ENCODE results near the gene PLCD3. TPM values are rescaled to one million over a fixed set of nuclear protein-coding genes. Genes with fewer than 3 reads are reported as not detected.
"Not testable (repeated sequence)": the region's sequence is repeated elsewhere in the genome, so short reads cannot be mapped to it uniquely, and the experiment has no call there.

PLCD3 gene
- total RNA-seq, 3 donors from 2014 or later = 3.5 to 5.5 (median 3.5) TPM

- Mint-ChIP-seq H3K4me1 (ENCODE audit: low read depth) (peaks cover 15% of the 10 kb centered on the region), H3K36me3 (ENCODE audit: insufficient read depth) (no peaks in the 10 kb centered on the region), H3K4me3 (peak overlapping the region; percentile 54), H3K9me3 (no peaks in the 10 kb centered on the region), H3K27me3 (ENCODE audit: low read depth) (no peaks in the 10 kb centered on the region)
- peak; percentile 44 for DNase-seq
- no peak for ATAC-seq
These were observed 547 bp downstream of the PLCD3 start for GRCh38 chr17:45131616-45132319.

DNA sequence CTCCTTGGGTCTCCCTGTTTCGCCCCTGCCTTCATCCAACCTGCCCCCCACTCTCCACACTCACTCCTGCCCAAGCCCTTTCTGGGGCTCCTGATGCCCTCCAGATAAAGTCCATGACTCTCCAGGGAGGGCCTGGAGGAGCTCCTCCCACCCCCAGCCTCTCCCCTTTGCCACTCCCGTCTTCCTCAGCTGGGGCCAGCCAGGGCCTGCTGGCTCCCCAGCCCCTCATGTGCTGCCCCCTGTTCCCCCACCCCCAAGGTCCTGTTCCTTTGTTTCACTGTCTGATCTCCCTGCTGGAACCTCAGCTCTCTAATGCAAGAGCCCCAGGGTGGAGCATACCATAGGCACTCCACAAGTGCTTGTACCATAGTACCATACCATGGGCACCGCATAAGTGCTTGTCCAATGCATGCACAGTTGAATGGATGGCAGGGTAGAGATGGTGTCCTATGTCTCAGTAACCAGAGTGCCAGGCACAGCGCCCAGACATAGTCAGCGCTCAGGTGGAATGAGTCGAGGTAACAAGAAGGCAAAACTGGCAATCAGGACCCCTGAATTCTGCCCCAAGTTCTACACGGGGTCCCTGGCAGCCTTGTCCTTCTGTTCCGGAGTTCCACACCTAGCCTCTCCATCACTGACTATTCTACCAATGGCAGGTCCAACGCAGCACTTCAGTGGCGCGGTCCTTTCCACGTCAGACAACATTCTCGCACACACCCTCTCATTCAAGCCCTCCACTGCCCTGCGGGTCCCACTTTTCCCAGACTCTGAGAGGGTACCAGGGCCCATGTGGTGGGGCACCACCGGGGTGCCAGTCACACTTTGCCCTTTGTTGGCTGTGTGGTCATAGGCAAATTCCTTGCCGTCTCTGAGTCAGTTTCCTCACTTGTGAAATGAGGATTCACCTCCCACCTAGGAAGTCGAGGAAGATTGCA lies 1.4 kb downstream of the PLCD3 start:
- Mint-ChIP-seq H3K27me3 (ENCODE audit: low read depth) (no peaks in the 10 kb centered on the region), H3K4me3 (peak overlapping the region; percentile 54), H3K4me1 (ENCODE audit: low read depth) (peaks cover 10% of the 10 kb centered on the region), H3K36me3 (ENCODE audit: insufficient read depth) (no peaks in the 10 kb centered on the region), H3K9me3 (no peaks in the 10 kb centered on the region)
- ATAC-seq (no peak), DNase-seq (no peak)

DNA sequence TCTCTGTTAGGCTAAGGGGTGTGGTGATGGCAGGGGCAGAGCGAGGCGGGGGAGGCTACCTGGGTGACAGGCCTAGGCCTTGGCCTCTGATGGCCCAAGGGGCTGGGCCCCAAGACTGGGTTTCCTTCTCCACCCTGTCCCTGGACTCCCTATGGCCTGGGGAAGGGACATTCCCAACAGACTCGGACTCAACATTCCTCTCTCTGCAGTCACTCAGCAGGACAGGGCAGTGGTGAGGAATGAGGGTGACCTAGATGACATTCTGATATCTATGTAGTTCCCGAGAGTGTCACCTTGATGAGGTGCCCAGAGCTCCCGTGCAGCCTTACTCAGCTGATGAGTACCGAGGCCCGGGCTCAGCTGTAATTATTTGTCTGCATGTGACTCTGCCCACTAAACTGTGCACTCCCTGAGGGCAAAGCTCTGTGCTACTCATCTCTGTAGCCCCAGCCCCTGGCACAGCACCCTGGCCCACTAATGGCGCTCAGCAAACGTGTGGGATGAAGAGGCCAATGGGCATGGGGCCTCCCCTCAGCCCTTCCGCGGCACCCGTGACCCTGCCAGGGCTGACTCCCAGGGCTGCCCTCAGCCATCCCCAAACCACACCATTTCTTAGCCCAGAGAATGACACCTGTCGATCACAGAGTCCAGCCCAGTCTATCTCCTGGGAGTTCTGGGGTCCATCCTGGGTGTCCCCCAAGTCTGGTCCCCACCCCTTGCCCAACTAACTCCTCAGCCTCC lies 2.2 kb downstream of the PLCD3 start:
- Mint-ChIP-seq H3K36me3 (ENCODE audit: insufficient read depth) (no peaks in the 10 kb centered on the region), H3K4me1 (ENCODE audit: low read depth) (peaks cover 5% of the 10 kb centered on the region), H3K27me3 (ENCODE audit: low read depth) (no peaks in the 10 kb centered on the region), H3K4me3 (peak overlapping the region; percentile 27), H3K9me3 (no peaks in the 10 kb centered on the region)
- ATAC-seq (no peak), DNase-seq (no peak)

GRCh38 chr17:45129426-45129939 lies 2.8 kb downstream of the PLCD3 start:
- Mint-ChIP-seq H3K9me3 (no peaks in the 10 kb centered on the region), H3K4me1 (ENCODE audit: low read depth) (peaks cover 4% of the 10 kb centered on the region), H3K4me3 (no peak overlapping the region), H3K36me3 (ENCODE audit: insufficient read depth) (no peaks in the 10 kb centered on the region), H3K27me3 (ENCODE audit: low read depth) (no peaks in the 10 kb centered on the region)
- ATAC-seq = no peak
- DNase-seq = no peak

DNA sequence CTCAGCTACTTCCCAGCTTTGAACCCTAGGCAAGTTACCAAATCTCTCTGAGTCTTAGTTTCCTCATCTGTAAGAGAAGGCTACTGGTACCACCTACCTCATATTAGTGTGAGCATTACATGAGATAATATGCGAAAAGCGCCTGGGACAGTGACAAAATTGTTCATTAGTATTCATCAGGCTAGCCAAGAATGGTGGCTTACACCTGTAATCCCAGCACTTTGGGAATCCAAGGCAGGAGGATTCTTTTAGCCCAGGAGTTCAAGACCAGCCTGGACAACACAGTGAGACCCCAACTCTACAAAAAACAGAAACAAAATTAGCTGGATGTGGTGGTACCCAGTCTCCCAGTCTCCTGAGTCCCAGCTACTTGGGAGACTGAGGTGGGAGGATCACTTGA lies 3.3 kb downstream of the PLCD3 start:
- Mint-ChIP-seq H3K4me3 (no peak overlapping the region), H3K4me1 (ENCODE audit: low read depth) (peaks cover 4% of the 10 kb centered on the region), H3K27me3 (ENCODE audit: low read depth) (no peaks in the 10 kb centered on the region), H3K36me3 (ENCODE audit: insufficient read depth) (no peaks in the 10 kb centered on the region), H3K9me3 (no peaks in the 10 kb centered on the region)
- ATAC-seq (no peak), DNase-seq (no peak)

DNA sequence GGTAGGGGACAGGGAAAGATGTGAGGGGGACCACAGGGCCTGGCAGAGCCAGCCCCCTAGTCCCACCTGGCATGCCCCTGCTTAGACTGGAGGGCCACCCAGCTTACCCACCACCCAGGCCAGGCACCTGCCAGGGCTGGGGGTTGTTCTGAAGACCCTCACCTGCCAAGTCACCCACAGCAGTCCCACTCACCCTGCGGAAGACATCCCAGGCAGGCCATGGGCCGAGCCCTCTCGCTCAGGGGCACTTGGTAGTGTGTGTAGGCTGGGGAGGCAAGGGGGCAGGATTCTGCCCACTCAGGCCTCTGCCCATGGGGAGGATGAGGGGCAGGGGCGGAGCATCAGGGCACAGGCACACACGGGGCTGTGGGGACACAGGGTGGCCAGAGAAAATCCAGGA lies 4.0 kb downstream of the PLCD3 start:
- ATAC-seq (no peak), DNase-seq (no peak)
- H3K27me3 Mint-ChIP-seq (ENCODE audit: low read depth) = no peaks in the 10 kb centered on the region
- no peaks in the 10 kb centered on the region for H3K36me3 Mint-ChIP-seq (ENCODE audit: insufficient read depth)
- H3K9me3 Mint-ChIP-seq = no peaks in the 10 kb centered on the region
- H3K4me3 Mint-ChIP-seq = no peak overlapping the region
- H3K4me1 Mint-ChIP-seq (ENCODE audit: low read depth) = peaks cover 2% of the 10 kb centered on the region

DNA sequence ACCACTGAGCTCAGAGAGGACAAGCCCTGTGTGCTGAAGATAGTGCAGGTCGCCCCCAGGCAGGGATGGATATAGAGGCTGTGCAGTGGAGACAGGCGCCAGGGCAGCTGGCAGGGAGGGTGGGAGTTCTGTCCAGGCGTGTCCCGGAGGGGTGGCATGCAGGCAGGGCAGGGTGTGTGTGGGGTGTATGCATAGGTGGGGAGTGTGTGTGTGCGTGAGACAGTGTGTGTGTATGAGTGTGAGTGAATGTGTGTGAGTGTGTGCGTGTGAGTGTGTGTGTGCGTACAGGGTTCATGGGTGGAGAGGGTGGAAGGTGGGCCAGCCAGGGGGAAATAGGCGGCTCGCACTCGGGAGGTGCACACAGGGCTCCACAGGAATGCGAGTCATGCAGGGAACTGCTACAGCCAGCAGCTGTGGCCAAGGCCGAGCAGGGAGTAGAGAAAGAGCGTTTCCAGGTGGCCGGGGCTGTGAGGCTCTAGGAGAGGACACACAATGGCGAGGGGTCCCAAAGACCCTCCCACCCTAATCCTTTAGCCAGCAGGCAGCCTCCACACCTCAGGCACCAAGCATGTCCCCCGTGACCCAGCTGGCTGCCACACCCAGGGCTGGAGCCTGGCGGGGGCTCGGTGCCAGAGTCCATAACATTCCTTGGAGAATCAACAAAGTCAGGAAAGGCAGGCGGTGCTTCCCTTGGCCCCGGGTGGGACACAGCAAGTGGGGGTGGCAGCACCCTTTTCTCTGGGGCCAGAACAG lies 4.6 kb downstream of the PLCD3 start:
- Mint-ChIP-seq H3K4me1 (ENCODE audit: low read depth) (no peaks in the 10 kb centered on the region), H3K27me3 (ENCODE audit: low read depth) (no peaks in the 10 kb centered on the region), H3K9me3 (no peaks in the 10 kb centered on the region), H3K4me3 (no peak overlapping the region), H3K36me3 (ENCODE audit: insufficient read depth) (no peaks in the 10 kb centered on the region)
- ATAC-seq = no peak
- no peak for DNase-seq

GRCh38 chr17:45127207-45127547 lies 5.1 kb downstream of the PLCD3 start:
- no peaks in the 10 kb centered on the region for H3K36me3 Mint-ChIP-seq (ENCODE audit: insufficient read depth)
- H3K9me3 Mint-ChIP-seq = no peaks in the 10 kb centered on the region
- DNase-seq = no peak
- ATAC-seq = no peak
- H3K4me3 Mint-ChIP-seq = no peak overlapping the region
- no peaks in the 10 kb centered on the region for H3K27me3 Mint-ChIP-seq (ENCODE audit: low read depth)
- H3K4me1 Mint-ChIP-seq (ENCODE audit: low read depth) = no peaks in the 10 kb centered on the region

DNA sequence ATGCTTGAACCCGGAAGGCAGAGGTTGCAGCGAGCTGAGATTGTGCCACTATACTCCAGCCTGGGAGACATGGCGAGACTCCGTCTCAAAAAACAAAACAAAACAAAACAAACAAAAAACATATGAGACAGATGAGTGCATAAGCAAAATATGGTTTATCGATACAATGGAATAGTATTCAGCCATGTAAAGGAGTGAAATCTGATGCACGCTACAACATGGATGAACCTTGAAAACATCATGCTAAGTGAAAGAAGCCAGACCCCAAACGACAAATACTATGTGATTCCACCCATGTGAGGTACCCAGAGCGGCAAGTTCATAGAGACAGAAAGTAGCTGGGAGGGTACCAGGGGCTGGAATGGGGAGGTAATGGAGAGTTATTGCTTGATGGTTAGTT lies 6.8 kb downstream of the PLCD3 start:
- no peaks in the 10 kb centered on the region for H3K27me3 Mint-ChIP-seq (ENCODE audit: low read depth)
- ATAC-seq (no peak), DNase-seq (no peak)
- H3K36me3 Mint-ChIP-seq (ENCODE audit: insufficient read depth) = no peaks in the 10 kb centered on the region
- H3K9me3 Mint-ChIP-seq = no peaks in the 10 kb centered on the region
- H3K4me3 Mint-ChIP-seq = no peak overlapping the region
- no peaks in the 10 kb centered on the region for H3K4me1 Mint-ChIP-seq (ENCODE audit: low read depth)

DNA sequence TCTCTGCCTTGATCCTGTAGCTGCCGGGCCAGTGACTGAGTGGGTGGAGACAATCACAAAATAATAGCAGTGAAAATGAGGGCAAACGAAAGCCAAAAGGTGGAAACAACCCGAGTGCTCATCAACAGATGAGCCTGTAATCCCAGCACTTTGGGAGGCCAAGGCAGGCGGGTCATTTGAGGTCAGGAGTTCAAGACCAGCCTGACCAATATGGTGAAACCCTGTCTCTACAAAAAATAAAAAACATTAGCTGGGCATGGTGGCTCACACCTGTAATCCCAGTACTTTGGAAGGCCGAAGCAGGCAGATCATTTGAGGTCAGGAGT lies 7.6 kb downstream of the PLCD3 start:
- not testable (repeated sequence) for H3K36me3 Mint-ChIP-seq (ENCODE audit: insufficient read depth); ATAC-seq; H3K27me3 Mint-ChIP-seq (ENCODE audit: low read depth); H3K4me3 Mint-ChIP-seq; DNase-seq; H3K9me3 Mint-ChIP-seq; H3K4me1 Mint-ChIP-seq (ENCODE audit: low read depth)

GRCh38 chr17:45123930-45124796 lies 8.2 kb downstream of the PLCD3 start:
- ATAC-seq (peak; percentile 42 to 74), DNase-seq (no peak)
- Mint-ChIP-seq H3K4me1 (ENCODE audit: low read depth) (no peaks in the 10 kb centered on the region), H3K36me3 (ENCODE audit: insufficient read depth) (no peaks in the 10 kb centered on the region), H3K27me3 (ENCODE audit: low read depth) (no peaks in the 10 kb centered on the region), H3K9me3 (no peaks in the 10 kb centered on the region), H3K4me3 (no peak overlapping the region)

DNA sequence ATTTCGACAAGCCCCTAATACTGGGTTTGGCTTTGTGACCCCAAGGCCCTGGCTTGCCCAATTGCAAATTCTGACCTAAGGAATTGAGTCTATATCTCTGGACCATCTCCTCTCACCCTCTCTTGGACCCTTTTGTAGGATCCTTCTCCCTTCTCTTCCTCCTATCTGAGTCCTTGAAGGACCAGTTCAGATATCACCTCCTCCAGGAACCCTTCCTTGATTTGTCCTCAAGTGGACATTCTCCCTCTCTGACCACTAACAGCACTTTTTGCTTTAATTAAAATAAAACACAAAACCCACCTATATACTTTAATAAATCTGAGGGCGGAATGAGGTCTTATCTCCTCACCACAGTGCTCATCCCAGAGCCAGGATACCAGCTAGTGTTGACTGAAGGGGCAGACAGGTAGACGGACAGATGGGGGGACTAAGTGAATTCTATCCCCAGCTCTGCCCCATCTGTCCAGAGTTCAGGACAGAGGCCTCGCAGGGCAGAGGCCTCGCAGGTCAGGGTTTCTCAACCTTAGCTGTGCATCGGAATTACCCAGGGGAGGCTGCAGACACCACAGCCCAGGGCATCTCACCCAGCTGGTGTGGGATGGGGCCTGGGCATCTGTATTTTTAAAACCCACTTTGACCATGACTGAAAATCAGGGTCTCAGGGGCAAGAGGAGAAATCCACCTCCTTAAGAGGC lies 9.1 kb downstream of the PLCD3 start:
- DNase-seq (no peak), ATAC-seq (no peak)
- H3K36me3 Mint-ChIP-seq (ENCODE audit: insufficient read depth) = no peaks in the 10 kb centered on the region
- H3K27me3 Mint-ChIP-seq (ENCODE audit: low read depth) = no peaks in the 10 kb centered on the region
- no peaks in the 10 kb centered on the region for H3K4me1 Mint-ChIP-seq (ENCODE audit: low read depth)
- H3K4me3 Mint-ChIP-seq = no peak overlapping the region
- no peaks in the 10 kb centered on the region for H3K9me3 Mint-ChIP-seq

DNA sequence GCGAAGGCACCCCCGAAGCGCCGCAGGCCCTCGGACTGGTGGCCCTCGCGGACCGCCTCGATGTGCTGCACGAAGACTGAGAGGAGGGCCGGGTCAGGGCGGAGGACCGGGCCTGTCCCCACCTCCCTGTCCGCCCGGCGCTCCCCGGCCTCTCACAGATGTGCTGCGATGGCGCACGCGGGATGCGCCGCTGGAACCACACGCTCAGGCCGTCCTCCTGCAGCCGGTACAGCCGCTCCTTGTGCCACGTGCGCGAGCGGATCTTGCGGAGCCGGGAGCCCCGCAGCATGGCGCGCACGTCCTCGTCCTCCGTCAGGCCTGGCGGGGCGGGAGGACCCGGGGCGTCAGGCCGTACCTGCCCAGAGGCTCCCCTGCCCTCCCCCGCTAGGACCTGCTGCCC lies 11.3 kb downstream of the PLCD3 start:
- DNase-seq = no peak
- peak in 1 of 2 donors; percentile 11 for ATAC-seq
- Mint-ChIP-seq H3K4me1 (ENCODE audit: low read depth) (no peaks in the 10 kb centered on the region), H3K4me3 (no peak overlapping the region), H3K36me3 (ENCODE audit: insufficient read depth) (no peaks in the 10 kb centered on the region), H3K27me3 (ENCODE audit: low read depth) (no peaks in the 10 kb centered on the region), H3K9me3 (no peaks in the 10 kb centered on the region)

Measured in activated T-cell treated with anti-CD3 and anti-CD28 coated beads, Interleukin-2, amount 50 U/mL, for 4 hours (primary cell).